Natural killer cell (primary cell): ENCODE results near the gene NR2C2. TPM values are rescaled to one million over a fixed set of nuclear protein-coding genes. Genes with fewer than 3 reads are reported as not detected.
A peak's percentile ranks its signal among the peaks of the same experiment; 100 is the strongest.
"Not testable (repeated sequence)": the region's sequence is repeated elsewhere in the genome, so short reads cannot be mapped to it uniquely, and the experiment has no call there.

ENCODE experiments used
- ATAC-seq, 3 donors: fragments of 150-1000 bp in 2 of 3; fragments of 200-7000 bp in 1 of 3; cut with Tn5 transposase; 1 replicate in 1 of 3; 2 replicates in 2 of 3; pipeline ENCODE4 v1.10.0; 2021; ENCODE audit warnings: mild to moderate bottlenecking in 2 of 3, moderate library complexity in 2 of 3
- DNase-seq, 2 donors: peaks; one replicate each; pipeline versions ENCODE4 v3.0.0 to v3.0.0-alpha.2; 2013 to 2021; ENCODE audit warnings: mixed read lengths in 1 of 2
- H3K27ac ChIP-seq: one replicate; pipeline ENCODE4 v1.5.1; 2013; ENCODE audit warnings: mild to moderate bottlenecking, low read length
- H3K27me3 ChIP-seq: one replicate; pipeline ENCODE4 v1.6.1; 2013; ENCODE audit warnings: low read length; ENCODE audit not compliant: control insufficient read depth, insufficient read depth
- H3K36me3 ChIP-seq: one replicate; pipeline ENCODE4 v1.6.1; 2013; ENCODE audit warnings: low read length; ENCODE audit not compliant: control insufficient read depth, insufficient read depth
- H3K4me1 ChIP-seq: one replicate; pipeline ENCODE4 v1.6.1; 2013; ENCODE audit warnings: low read length; ENCODE audit not compliant: control insufficient read depth, insufficient read depth
- H3K4me3 ChIP-seq: one replicate; pipeline ENCODE4 v1.5.1; 2013; ENCODE audit warnings: low read length
- H3K9me3 ChIP-seq: one replicate; pipeline ENCODE4 v1.6.1; 2013; ENCODE audit warnings: low read length; ENCODE audit not compliant: control insufficient read depth, insufficient read depth
- H3K27ac Mint-ChIP-seq, 2 donors: one replicate each; pipeline ENCODE4 v1.8.0; 2022; ENCODE audit warnings: mild to moderate bottlenecking in 2 of 2, mixed read lengths in 2 of 2, moderate library complexity in 1 of 2
- H3K27me3 Mint-ChIP-seq, 2 donors: one replicate each; pipeline ENCODE4 v1.8.0; 2022; ENCODE audit warnings: low read depth in 2 of 2, mixed read lengths in 2 of 2
- H3K36me3 Mint-ChIP-seq: one replicate; pipeline ENCODE4 v1.8.0; 2022; ENCODE audit warnings: mixed read lengths
- H3K4me1 Mint-ChIP-seq, 2 donors: one replicate each; pipeline ENCODE4 v1.8.0; 2022; ENCODE audit warnings: mixed read lengths in 2 of 2
- H3K4me3 Mint-ChIP-seq: one replicate; pipeline ENCODE4 v1.8.0; 2022; ENCODE audit warnings: mild to moderate bottlenecking, moderate library complexity, mixed read lengths
- H3K9me3 Mint-ChIP-seq, 2 donors: one replicate each; pipeline ENCODE4 v1.8.0; 2022; ENCODE audit warnings: mixed read lengths in 2 of 2
- WGBS: methylation state at CpG from one replicate; pipeline ENCODE4 v1.1.7; 2013; ENCODE audit warnings: missing lambda C conversion rate; ENCODE audit not compliant: insufficient coverage; 5-methylcytosine and 5-hydroxymethylcytosine counted together
- intact Hi-C: fragments of 100-400 bp; cut with micrococcal nuclease; formaldehyde crosslinking; loops from one replicate; pipeline ENCODE4 v1.14.2; 2022
- total RNA-seq, 4 donors: library from RNA; stranded (reverse); fragments of 120-200 nt in 1 of 4; gene quantifications; one replicate each; pipeline versions ENCODE4 v1.2.3 to v1.2.4, GENCODE V29; 2013 to 2022
- TF ChIP-seq, protein P1 (sequence below): fragments of 200-600 bp; IDR thresholded peaks from one replicate; pipeline ENCODE4 v1.8.0; 2022; ENCODE audit warnings: antibody characterized with exemption

NR2C2 gene
- total RNA-seq, 3 donors from 2014 or later (not counting 1 experiment from before 2014, with no cell fraction given), result 70.4 to 94.3 (median 81.6) TPM

DNA sequence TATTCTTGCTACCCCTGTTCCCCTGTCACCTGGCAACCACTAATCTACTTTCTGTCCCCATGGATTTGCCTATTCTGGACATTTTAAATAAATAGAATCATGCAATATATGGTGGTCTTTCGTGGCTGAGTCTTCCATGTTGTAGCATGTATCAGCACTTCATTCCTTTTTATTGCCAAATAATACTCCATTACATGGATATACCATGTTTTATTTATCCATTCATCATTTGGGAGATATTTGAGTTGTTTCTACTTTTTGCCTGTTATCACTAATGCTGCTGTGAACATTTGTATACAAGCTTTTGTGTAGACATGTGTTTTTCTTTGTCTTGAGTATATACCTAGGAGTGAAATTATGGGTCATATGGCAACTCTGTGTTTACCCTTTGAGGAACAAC, 50.6 kb downstream of the NR2C2 start:
- Mint-ChIP-seq H3K27me3 (no peaks in the 10 kb centered on the region), H3K4me1 (peaks cover 24 to 37% of the 10 kb centered on the region in 2 donors), H3K36me3 (no peaks in the 10 kb centered on the region), H3K9me3 (no peaks in the 10 kb centered on the region), H3K4me3 (no peak overlapping the region), H3K27ac (peak overlapping the region in 1 of 2 donors; percentile 17)
- no peaks in the 10 kb centered on the region for H3K27me3 ChIP-seq
- no peak overlapping the region for H3K27ac ChIP-seq
- ATAC-seq (no peak), DNase-seq (no peak)
- TF ChIP-seq, protein P1, sequence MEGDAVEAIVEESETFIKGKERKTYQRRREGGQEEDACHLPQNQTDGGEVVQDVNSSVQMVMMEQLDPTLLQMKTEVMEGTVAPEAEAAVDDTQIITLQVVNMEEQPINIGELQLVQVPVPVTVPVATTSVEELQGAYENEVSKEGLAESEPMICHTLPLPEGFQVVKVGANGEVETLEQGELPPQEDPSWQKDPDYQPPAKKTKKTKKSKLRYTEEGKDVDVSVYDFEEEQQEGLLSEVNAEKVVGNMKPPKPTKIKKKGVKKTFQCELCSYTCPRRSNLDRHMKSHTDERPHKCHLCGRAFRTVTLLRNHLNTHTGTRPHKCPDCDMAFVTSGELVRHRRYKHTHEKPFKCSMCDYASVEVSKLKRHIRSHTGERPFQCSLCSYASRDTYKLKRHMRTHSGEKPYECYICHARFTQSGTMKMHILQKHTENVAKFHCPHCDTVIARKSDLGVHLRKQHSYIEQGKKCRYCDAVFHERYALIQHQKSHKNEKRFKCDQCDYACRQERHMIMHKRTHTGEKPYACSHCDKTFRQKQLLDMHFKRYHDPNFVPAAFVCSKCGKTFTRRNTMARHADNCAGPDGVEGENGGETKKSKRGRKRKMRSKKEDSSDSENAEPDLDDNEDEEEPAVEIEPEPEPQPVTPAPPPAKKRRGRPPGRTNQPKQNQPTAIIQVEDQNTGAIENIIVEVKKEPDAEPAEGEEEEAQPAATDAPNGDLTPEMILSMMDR, result no peak
- peaks cover 2% of the 10 kb centered on the region for H3K36me3 ChIP-seq
- WGBS, result no CpG with 5 or more reads among the region's 1 CpG
- H3K4me1 ChIP-seq, result no peaks in the 10 kb centered on the region
- intact Hi-C loops, result no loop called here
- no peaks in the 10 kb centered on the region for H3K9me3 ChIP-seq
- H3K4me3 ChIP-seq, result no peak overlapping the region

DNA sequence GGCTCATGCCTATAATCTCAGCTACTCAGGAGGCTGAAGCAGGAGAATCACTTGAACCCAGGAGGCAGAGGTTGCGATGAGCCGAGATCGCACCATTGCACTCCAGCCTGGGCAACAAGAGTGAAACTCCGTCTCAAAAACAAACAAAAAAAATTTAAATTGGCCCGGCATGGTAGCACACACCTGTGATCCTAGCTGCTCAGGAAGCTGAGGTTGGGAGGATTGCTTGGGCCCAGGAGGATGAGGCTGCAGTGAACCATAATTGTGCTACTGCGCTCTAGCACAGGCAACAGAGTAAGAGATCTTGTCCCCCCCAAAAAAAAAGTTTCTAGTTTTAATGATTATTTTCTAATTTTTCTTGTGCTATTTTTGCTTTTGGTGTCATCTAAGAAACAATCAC, 51.8 kb downstream of the NR2C2 start:
- H3K4me3 Mint-ChIP-seq, ATAC-seq, H3K27me3 ChIP-seq: not testable (repeated sequence)

DNA sequence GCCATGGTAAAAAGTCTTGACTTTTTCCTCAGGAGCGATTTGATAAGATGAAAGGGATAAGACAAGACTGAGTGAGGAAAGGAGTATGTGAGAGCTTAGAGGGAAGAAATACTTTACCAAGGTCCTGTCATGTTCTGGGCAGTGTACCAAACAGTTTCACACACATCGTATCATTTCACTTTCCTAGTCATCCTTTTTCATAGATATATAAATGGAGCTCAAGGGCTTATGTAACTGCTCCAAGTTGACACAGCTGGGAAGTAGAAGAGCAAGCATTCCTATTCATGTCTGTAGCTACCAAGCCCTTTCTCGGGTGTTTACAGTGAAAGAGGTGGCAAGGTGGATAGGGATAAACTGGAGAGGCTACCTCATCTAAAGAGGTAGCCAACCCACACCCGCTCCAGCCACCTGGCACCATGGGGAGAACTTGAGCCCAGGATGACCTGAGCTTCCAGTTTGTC, 60.3 kb downstream of the NR2C2 start:
- H3K36me3 ChIP-seq, result peaks cover 30% of the 10 kb centered on the region
- H3K4me3 ChIP-seq, result no peak overlapping the region
- H3K27me3 ChIP-seq, result no peaks in the 10 kb centered on the region
- Mint-ChIP-seq H3K4me3 (no peak overlapping the region), H3K4me1 (peaks cover 6 to 12% of the 10 kb centered on the region in 2 donors), H3K36me3 (peaks cover 7% of the 10 kb centered on the region), H3K9me3 (no peaks in the 10 kb centered on the region), H3K27me3 (no peaks in the 10 kb centered on the region), H3K27ac (no peak overlapping the region)
- no peak overlapping the region for H3K27ac ChIP-seq
- intact Hi-C loops, result no loop called here
- 87% methylated on average over 3 of the region's 4 CpGs for WGBS
- DNase-seq (no peak), ATAC-seq (no peak)
- TF ChIP-seq, protein P1, result no peak
- no peaks in the 10 kb centered on the region for H3K4me1 ChIP-seq
- H3K9me3 ChIP-seq, result no peaks in the 10 kb centered on the region

More for the DNA sequence above, 51.8 kb downstream of the NR2C2 start:
- H3K27ac ChIP-seq, DNase-seq, H3K9me3 ChIP-seq, H3K36me3 ChIP-seq, H3K36me3 Mint-ChIP-seq, H3K27me3 Mint-ChIP-seq, H3K4me1 ChIP-seq, H3K27ac Mint-ChIP-seq, H3K9me3 Mint-ChIP-seq, H3K4me3 ChIP-seq, intact Hi-C loops: not testable (repeated sequence)
- peaks cover 31 to 39% of the 10 kb centered on the region in 2 donors for H3K4me1 Mint-ChIP-seq
- WGBS, result 92% methylated on average over 5 of the region's 6 CpGs

DNA sequence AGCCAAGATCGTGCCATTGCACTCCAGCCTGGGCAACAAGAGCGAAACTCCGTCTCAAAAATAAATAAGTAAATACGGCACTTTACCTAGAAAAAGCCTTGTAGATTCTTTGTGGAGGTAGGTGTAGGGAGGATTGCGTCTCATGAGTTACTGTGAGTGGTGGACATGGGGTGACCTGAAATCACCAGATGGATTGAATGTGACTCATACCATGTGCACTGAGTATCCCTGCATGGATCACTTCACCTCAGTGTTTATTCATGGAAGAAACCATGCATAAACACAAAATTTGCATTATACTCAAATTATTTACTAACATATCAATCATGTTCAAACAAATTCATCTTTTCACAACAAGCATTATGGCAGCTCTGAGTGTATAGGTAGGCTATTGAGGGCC, 61.8 kb downstream of the NR2C2 start:
- Histone ChIP-seq H3K27ac (no peak overlapping the region), H3K9me3 (no peaks in the 10 kb centered on the region), H3K4me1 (no peaks in the 10 kb centered on the region), H3K27me3 (no peaks in the 10 kb centered on the region), H3K36me3 (peaks cover 40% of the 10 kb centered on the region), H3K4me3 (no peak overlapping the region)
- ATAC-seq, result no peak
- peaks cover 0 to 4% of the 10 kb centered on the region in 2 donors for H3K4me1 Mint-ChIP-seq
- H3K9me3 Mint-ChIP-seq, result no peaks in the 10 kb centered on the region
- TF ChIP-seq, protein P1, result no peak
- no peak overlapping the region for H3K27ac Mint-ChIP-seq
- intact Hi-C loops, result no loop called here
- 98% methylated on average over 5 of the region's 5 CpGs for WGBS
- H3K4me3 Mint-ChIP-seq, result no peak overlapping the region
- H3K27me3 Mint-ChIP-seq, result no peaks in the 10 kb centered on the region
- H3K36me3 Mint-ChIP-seq, result peaks cover 7% of the 10 kb centered on the region
- DNase-seq, result no peak
